Skin of body (tissue), 2 donors: ENCODE measurements around the gene RAB31. TPM values are rescaled to one million over a fixed set of nuclear protein-coding genes. Genes with fewer than 3 reads are reported as not detected.

ENCODE experiments used
- DNase-seq: peaks from one replicate; lab custom pipeline; 2025; lab: John Stamatoyannopoulos, UW
- total RNA-seq: library from RNA; depleted of rRNA; stranded (reverse); fragments of >200 nt; gene quantifications from one replicate; pipeline ENCODE4 v1.2.3, GENCODE V29; 2014

RAB31 gene
- total RNA-seq, 1 donor from 2014 or later, result 31.1 TPM

DNA sequence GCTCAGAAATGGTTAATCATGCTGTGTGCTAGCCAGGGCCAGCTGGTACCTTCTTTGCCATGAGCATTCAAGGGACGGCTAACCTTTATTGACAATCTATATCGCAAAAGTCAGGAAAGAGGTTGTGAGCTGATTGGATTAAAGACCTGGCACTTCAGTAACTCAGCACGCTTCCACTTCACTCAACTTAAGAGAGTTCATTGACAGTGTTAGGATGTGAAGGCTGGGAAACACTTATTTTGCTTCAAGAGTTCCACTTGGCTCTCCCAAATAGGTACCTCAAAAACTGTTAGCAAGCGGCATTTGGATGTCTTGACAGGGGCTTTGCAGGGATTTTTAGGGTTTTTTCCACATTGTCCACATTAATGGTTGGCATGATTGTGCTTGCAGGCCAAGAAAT, 152.6 kb downstream of the RAB31 start:
- no peak for DNase-seq

DNA sequence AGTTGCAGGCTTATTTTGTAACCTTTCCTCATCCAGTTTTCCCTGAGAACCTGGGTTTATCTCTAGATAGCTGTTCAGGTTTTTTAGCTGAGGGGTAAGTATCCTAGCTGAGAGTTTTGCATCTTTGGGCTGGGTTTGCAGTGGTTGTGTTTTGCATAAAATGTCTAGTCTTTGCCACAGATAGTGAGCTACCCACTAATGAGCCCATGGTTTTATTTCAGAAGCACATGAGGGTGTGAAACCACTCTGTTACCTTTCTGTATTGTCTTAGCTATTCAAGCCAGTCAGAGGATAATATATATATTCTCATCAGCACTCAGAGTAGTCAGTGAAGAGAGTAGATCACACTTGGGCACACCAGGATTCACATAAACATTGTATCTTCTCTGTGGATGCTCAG, 153.1 kb downstream of the RAB31 start:
- no peak for DNase-seq

DNA sequence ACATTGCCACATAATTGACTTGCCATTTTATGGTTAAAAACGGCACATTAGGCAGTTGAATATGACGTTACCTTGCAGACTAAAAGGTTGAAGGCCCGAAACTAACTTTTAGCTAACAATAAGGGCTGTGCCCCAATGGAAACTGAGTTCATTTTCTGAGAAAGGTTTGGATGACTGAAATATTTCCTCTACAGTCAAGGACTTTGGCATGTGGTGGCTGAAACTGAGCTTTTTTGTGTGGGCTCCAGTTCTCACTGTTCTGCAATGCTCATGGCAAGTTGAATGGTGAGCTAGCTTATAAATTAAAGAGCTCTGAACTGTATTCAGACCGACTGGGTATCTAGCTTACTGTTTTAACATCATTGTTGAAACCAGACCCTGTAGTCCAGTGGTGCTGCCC, 153.8 kb downstream of the RAB31 start:
- DNase-seq, result no peak

DNA sequence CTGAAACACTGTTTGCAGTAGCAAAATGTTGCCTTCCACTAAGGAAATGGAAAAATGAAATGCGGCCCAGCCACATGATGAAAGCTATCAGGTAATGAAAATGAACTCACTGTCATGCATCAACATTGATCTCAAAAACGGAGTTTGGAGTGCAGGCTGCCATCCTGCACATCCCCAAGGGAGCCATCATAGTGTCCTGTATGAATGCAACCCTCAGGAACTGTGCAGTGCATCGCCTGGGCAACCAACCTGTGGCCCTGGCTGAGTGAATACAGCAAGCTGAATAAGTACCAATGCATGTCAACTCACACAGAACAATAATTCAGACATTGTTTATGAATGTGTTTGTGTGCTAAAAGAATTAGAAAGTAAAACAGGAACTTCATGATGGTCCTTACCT, 154.6 kb downstream of the RAB31 start:
- no peak for DNase-seq

DNA sequence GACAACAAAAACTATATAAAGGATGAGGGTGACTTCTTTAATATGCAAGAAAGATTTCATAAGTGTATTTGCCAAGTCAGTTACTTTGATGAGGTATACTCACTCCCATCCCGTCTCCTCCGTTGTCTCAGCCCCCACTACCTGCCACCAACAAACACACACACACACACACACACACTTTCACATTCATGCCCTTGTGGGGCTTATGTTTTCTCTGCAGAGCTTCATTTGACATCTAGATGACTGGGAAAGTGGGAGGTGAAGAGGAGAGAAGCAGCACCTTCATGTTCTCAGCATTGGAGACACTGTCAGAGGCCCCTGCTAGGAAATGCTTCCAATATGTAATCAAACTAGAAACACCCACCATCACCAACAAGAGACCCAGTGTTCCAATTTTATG, 155.2 kb downstream of the RAB31 start:
- DNase-seq, result no peak

DNA sequence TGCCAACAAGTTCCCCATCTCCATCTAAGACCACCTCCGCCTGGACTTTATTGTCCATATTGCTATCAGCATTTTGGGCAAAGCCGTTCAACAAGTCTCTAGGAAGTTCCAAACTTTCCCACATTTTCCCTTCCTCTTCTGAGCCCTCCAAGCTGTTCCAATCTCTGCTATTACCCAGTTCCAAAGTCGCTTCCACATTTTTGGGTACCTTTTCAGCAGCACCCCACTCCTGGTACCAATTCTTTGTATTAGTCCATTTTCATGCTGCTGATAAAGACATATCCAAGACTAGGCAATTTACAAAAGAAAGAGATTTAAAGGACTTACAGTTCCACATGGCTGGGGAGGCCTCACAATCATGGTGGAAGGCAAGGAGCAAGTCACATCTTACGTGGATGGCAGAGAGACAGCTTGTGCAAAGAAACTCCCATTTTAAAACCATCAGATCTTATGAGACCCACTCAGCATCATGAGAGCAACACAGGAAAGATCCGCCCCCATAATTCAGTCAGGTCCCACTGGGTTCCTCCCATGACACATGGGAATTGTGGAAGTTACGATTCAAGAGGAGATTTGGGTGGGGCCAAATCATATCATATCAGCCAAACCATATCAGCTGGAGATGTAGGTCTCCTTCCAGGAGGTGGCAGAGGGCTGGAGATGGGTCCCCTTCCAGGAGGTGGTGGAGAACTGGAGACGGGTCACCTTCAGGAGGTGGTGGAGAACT, 157.8 kb downstream of the RAB31 start:
- DNase-seq, result no peak

DNA sequence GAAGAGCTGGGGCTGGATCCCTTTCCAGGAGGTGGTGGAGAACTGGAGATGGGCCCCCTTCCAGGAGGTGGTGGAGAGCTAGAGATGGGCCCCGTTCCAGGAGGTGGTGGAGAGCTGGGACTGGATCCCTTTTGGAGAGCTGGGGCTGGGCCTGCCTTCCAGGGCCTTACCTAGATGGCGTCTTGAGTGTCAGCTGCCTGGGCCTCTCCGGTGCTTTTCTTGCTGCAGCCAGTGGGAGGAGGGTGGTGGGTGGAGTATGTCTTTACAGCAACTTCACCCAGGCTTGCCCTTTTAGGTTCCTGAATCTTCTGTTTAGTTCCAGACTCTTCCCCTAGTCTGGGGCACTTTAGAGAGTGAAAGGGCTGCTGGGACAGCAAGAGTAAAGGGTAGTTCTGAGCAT, 158.5 kb downstream of the RAB31 start:
- DNase-seq, result no peak

GRCh38 chr18:9867071-9867594, 159.0 kb downstream of the RAB31 start:
- no peak for DNase-seq

GRCh38 chr18:9868857-9869714, 161.0 kb downstream of the RAB31 start:
- DNase-seq, result no peak

DNA sequence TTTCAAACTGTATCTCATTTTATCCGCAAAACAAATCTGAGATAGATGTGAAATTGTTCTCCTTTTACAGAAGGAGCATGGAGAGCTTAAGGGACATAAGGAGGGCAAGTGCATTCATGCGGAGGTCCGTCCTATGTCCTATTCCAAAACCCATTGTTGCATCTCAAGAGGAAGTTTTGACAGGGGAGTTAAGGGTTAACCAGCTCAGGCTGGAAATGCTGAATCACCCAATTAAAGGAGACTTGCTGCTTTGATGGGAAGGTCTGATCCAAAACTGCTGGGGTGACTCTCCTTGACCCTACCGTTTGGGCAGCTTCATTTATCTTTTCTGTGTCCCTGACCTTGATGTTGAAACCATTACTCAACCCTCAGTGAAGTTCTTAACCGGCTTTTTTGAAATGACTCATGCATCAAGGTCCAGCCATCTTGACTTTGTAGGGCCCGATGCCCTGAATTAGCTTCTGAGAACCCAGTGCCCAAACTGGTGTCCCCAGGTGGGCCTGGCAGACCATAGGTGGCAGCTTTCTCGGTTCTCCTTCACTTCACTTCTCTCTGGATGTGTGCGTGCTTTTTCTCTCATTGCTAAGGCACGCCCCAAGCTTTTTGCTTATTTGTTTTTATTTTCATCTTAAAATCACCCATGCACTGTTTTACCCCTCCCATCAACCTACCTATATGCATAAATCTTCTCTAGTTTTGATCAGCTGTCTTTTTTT, 161.8 kb downstream of the RAB31 start:
- DNase-seq, result no peak

DNA sequence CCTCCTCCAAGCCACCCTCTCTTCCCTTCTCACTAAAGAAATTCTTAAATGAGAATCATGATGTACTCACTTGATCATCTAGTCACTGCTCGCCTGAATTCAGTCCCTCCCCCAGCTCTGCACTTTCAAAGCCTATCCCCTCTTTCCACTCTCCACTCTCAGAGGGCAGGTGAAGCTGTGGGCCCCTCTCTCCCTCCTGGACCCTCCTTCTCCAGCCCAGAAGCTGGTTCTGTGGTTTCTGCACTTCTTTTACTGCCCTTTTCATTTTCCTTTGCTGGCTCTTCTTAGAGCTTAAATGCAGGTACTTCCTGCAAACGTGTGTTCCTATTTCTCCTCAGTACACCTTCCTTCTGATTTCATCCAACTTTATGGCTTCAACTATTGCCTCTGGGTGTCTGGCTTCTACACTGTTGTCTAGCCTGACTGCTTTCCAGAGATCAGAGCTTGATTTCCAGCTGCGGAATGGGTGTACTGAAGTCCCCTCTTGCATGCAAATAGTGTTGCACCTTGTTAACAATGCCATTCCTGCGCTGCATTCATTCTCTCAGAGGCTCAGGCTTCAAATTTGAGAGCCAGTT, 162.4 kb downstream of the RAB31 start:
- no peak for DNase-seq

GRCh38 chr18:9871244-9871746, 163.2 kb downstream of the RAB31 start:
- no peak for DNase-seq

DNA sequence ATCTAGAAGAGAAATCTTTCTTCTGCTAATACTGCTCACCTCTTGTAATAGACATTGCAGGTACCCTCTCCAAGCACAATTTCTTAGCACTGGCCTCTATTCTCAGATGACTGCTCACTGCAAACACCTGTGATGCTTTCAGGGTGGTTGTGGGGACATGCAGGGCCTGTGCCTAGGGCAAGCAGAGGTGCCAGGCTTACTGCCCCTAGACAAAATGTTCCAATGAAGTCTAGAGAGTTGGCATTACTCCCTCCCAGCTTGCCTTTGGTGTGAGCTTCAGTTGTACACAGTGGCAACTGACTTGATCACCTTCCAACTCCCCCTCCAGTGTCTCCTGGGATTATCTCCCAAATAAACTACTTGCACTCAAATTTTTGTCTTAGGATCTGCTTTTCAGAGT, 164.7 kb downstream of the RAB31 start:
- DNase-seq, result no peak

DNA sequence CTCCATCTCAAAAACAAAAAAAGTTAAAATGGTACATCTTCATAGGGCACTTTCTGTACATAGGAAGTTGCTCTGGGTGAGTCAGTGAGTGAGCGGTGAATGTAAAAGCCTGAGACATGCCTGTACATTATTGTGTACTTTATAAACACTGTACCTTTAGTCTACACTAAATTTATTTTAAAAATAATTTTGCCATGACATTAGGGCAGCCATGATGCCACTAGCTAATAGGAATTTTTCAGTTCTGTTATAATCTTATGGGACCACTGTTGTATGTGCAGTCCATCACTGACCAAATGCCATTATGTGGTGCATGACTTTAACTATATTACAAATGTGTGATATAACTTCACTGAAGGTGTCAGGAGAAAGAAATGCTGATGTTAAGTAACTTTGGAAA, 166.6 kb downstream of the RAB31 start:
- DNase-seq, result no peak

DNA sequence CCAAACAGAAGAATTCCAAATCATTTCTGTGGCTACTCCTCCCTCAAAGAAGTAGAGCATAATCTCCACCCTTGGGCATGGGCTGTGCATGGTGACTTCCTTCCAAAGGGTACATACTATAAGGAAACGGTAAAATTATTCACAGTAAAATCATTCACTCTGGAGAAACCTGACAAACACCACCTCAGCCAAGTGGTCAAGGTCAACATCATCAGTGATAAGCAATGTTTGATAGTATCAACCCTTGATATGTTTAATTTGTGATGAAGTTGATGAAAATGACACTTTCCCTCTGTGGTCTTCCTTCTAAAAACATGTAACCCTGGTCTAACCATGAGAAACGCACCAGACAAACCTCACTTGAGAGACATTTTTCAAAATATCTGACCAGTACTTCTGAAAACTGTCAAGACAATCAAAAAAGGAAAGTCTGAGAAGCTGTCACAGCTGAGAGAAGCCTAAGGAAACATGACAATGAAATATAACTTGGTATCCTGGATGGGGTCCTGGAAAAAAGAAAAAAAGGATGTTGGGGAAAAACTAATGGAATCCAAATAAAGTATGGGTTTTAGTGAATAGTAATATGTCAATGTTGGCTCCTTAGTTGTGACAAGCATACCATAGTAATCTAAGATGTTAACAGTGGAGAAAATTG, 168.2 kb downstream of the RAB31 start:
- DNase-seq, result no peak

GRCh38 chr18:9876867-9877654, 169.0 kb downstream of the RAB31 start:
- DNase-seq, result peak; percentile 80

- no peak for DNase-seq
Measured at GRCh38 chr18:9877655-9878014, 169.5 kb downstream of the RAB31 start.

GRCh38 chr18:9878095-9878494, 170.0 kb downstream of the RAB31 start:
- DNase-seq, result no peak

GRCh38 chr18:9878783-9879242, 170.7 kb downstream of the RAB31 start:
- DNase-seq, result no peak

DNA sequence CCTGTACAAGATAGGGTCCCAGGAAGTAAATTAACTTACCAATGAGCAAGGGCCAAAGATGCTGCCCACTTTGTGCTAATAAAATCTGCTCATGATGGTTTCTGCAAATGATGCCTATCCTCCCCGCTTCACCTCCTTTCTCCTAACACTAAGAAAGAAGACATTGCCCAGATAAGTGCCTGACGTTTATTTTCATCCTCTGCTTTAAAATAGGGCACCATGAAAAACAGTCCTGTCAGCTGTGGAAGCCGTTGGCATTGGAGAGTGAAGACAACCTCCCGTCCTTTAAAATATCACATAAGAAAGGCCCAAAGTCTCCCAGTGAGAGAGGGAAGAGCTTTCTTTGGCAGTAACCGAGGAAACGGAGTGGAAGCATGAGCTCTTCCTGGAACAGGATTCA, 176.0 kb downstream of the RAB31 start:
- no peak for DNase-seq
